HEK293T (cell line): ENCODE measurements around the gene GJD4.

ENCODE experiments used
- ELF4 ChIP-seq: fragments of 450-650 bp; IDR thresholded peaks from 2 replicates; pipeline ENCODE4 v1.6.1; 2017; ENCODE audit warnings: antibody characterized with exemption
- FOXA1 ChIP-seq: fragments of 450-650 bp; IDR thresholded peaks from 2 replicates; pipeline ENCODE4 v1.6.1; 2016; ENCODE audit warnings: mild to moderate bottlenecking
- L3MBTL2 ChIP-seq: fragments of 450-650 bp; conservative IDR thresholded peaks from 2 replicates; pipeline ENCODE4 v1.6.1; 2016; ENCODE audit warnings: mild to moderate bottlenecking
- SUZ12 ChIP-seq: fragments of 450-650 bp; IDR thresholded peaks from 2 replicates; pipeline ENCODE4 v1.6.1; 2016; ENCODE audit warnings: mild to moderate bottlenecking
- ZNF384 ChIP-seq: fragments of 450-650 bp; IDR thresholded peaks from 2 replicates; pipeline ENCODE4 v1.6.1; 2016

- TF ChIP-seq L3MBTL2 = no peak
- no peak for TF ChIP-seq ZNF384
- no peak for TF ChIP-seq ELF4
- TF ChIP-seq FOXA1 = no peak
- no peak for TF ChIP-seq SUZ12
Observed at GRCh38 chr10:35613107-35613440, 7.9 kb downstream of the GJD4 start.
